Measurements from ENCODE around the gene PKM.

Gene PKM

DNA sequence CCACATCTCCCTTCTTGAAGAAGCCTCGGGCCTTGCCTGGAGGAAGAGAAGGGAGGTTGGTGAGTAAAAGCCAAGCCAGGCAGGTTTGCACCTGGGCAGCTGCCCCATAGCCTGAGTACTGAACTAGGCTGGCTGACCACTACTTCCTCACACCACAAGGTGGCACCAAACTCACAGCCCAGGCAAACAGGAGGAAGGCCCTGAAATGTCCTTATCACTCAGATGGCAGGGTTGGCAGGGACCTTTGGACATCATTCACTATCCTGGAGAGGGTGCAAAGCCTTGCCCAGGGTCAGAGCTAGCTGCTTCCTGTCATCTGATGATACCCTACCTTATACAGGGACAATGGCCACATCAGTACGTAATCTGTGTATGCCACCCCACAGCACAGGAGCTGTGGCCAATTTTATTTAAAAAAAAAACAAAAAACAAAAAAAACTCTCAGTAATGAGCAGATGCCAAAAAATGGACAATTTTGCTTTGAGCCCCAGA, 31.2 kb downstream of the PKM start:
- Mint-ChIP-seq H3K4me1 (ENCODE audit: low read depth) (peaks cover 7% of the 10 kb centered on the region), H3K27me3 (peaks cover 5% of the 10 kb centered on the region), H3K36me3 (peaks cover 2% of the 10 kb centered on the region), H3K27ac (no peak overlapping the region), H3K9me3 (ENCODE audit: low read depth) (no peaks in the 10 kb centered on the region), H3K4me3 (peak overlapping the region; percentile 10)

DNA sequence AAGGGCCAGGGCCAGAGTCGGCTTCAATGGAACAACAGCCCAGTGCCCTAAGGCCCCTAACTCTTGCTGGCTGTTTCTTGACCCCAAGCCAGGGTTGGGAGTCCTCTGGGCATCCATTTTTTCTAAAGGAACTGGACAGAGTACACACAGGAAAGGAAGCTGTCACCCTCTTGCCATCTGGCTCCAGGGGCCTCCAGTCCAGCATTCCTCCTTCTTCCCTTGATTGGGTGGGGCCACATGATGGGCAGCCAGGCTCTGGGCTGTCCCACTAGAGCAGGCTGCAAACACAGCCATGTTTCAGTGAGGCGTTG, 31.8 kb downstream of the PKM start:
- Mint-ChIP-seq H3K4me3 (no peak overlapping the region), H3K9me3 (ENCODE audit: low read depth) (no peaks in the 10 kb centered on the region), H3K27me3 (peaks cover 7% of the 10 kb centered on the region), H3K4me1 (ENCODE audit: low read depth) (peaks cover 7% of the 10 kb centered on the region), H3K27ac (no peak overlapping the region), H3K36me3 (peaks cover 2% of the 10 kb centered on the region)

GRCh38 chr15:72198356-72199204, 32.4 kb downstream of the PKM start:
- Mint-ChIP-seq H3K4me1 (ENCODE audit: low read depth) (peaks cover 7% of the 10 kb centered on the region), H3K4me3 (peak overlapping the region; percentile 79), H3K9me3 (ENCODE audit: low read depth) (no peaks in the 10 kb centered on the region), H3K27me3 (peaks cover 8% of the 10 kb centered on the region), H3K27ac (no peak overlapping the region), H3K36me3 (peaks cover 2% of the 10 kb centered on the region)

DNA sequence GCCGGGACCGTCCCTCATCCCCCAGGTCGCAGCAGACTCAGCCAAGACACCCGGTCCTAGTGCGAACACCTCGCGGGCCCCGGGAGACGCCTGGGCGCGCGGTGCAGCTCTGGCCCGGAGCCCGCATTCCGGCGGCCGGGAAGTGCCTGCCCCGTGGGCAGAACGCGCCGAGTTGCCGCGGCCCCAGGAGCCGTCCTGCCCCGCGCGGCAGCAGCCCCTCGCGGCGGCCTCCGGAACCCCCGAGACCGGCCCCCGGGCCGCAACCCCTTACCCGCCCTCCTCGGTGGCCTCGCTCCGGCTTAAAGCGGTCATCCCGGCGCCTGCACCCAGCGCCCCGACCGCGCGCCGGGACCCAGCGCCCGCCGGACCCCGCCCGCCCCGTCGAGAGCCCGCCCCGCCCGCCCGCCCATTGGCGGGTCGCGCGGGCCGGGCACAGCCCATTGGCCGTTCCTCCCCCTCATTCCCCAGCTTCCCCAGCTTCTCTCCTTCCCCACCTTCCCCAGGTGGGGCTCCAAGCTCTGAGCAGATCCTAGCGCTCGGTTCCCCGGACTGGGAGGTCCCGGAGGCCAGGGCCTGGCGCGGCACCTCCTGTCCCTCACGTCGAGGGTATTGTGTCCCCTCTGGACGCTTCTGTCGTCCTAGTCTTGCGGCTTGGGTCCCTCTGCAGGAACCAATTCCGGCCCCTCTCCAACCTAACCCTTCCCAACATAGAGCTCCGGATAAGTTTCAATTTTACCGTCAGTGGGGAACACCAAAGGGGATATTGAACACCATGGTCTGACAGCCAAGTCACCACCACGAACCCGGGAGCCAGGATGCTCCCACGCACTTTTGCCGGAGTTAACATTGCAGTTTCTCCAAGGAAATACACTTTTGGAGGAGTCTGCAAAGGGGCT, 33.3 kb downstream of the PKM start, which contains the start of gene GRAMD2A:
GRAMD2A (minus strand) TSS at position 328 of the 896 bp plus-strand sequence.
- H3K4me3 Mint-ChIP-seq, result peak within 1 kb of the TSS; percentile 79
- H3K27me3 Mint-ChIP-seq, result peaks cover 8% of the 10 kb centered on the region
- H3K9me3 Mint-ChIP-seq (ENCODE audit: low read depth), result no peaks in the 10 kb centered on the region
- H3K27ac Mint-ChIP-seq, result peak within 1 kb of the TSS; percentile 66
- H3K4me1 Mint-ChIP-seq (ENCODE audit: low read depth), result peaks cover 5% of the 10 kb centered on the region
- no peaks in the 10 kb centered on the region for H3K36me3 Mint-ChIP-seq

GRCh38 chr15:72197041-72197459, 33.9 kb downstream of the PKM start:
- H3K27ac Mint-ChIP-seq, result no peak overlapping the region

GRCh38 chr15:72196409-72197040, 34.5 kb downstream of the PKM start:
- Mint-ChIP-seq H3K4me1 (ENCODE audit: low read depth) (peaks cover 5% of the 10 kb centered on the region), H3K27me3 (peaks cover 11% of the 10 kb centered on the region), H3K36me3 (no peaks in the 10 kb centered on the region), H3K4me3 (no peak overlapping the region), H3K9me3 (ENCODE audit: low read depth) (no peaks in the 10 kb centered on the region), H3K27ac (no peak overlapping the region)

More at GRCh38 chr15:72197041-72197459, 33.9 kb downstream of the PKM start:
- Mint-ChIP-seq H3K9me3 (ENCODE audit: low read depth) (no peaks in the 10 kb centered on the region), H3K4me3 (peak overlapping the region; percentile 13), H3K36me3 (no peaks in the 10 kb centered on the region), H3K4me1 (ENCODE audit: low read depth) (peaks cover 5% of the 10 kb centered on the region), H3K27me3 (peaks cover 10% of the 10 kb centered on the region)

DNA sequence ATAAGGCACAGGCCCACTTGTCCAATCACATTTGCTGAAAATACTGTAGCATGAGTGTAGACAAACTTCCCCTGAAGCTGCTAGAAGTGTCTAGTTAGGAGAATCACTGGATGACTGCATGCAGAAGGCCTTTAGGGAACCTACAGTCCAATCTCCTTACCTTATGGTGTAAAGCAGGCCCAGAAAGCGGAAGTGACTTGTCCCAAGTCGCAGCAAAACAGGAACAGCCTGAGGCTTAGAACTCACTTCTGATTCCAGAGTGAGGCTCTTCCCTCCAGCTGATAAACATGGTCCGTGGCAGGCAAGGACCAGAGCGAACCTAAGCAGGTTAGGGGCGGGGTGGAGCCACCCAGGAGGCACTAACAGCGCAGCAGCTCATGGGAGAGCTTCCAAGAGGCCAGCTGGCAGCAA, 35.9 kb downstream of the PKM start:
- Mint-ChIP-seq H3K4me1 (ENCODE audit: low read depth) (peaks cover 5% of the 10 kb centered on the region), H3K27ac (no peak overlapping the region), H3K4me3 (no peak overlapping the region), H3K27me3 (peaks cover 12% of the 10 kb centered on the region), H3K36me3 (no peaks in the 10 kb centered on the region), H3K9me3 (ENCODE audit: low read depth) (no peaks in the 10 kb centered on the region)

GRCh38 chr15:72193836-72194396, 37.1 kb downstream of the PKM start:
- no peaks in the 10 kb centered on the region for H3K36me3 Mint-ChIP-seq
- peaks cover 16% of the 10 kb centered on the region for H3K27me3 Mint-ChIP-seq
- peaks cover 5% of the 10 kb centered on the region for H3K4me1 Mint-ChIP-seq (ENCODE audit: low read depth)
- H3K9me3 Mint-ChIP-seq (ENCODE audit: low read depth), result no peaks in the 10 kb centered on the region
- H3K4me3 Mint-ChIP-seq, result no peak overlapping the region
- no peak overlapping the region for H3K27ac Mint-ChIP-seq

DNA sequence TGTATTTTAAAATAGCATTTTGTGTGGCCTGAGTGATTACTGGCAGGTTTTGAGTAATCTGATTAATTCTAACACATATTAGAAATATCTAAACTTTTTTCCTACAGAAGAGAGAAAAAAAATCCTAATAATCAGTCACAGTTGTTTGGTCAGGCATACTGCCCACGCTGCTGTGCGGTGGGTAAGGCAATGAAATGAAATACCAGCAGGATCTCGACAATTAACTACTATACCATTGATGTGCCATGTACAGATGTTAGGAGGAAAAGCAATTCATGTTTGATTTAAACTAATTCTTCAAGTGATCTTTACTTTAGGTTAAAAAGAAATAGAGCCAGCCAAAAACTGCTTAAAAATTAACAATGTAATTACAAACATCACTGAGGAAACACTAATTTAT, 38.6 kb downstream of the PKM start:
- H3K9me3 Mint-ChIP-seq (ENCODE audit: low read depth), result no peaks in the 10 kb centered on the region
- H3K36me3 Mint-ChIP-seq, result no peaks in the 10 kb centered on the region
- peaks cover 16% of the 10 kb centered on the region for H3K27me3 Mint-ChIP-seq
- no peaks in the 10 kb centered on the region for H3K4me1 Mint-ChIP-seq (ENCODE audit: low read depth)
- no peak overlapping the region for H3K27ac Mint-ChIP-seq
- no peak overlapping the region for H3K4me3 Mint-ChIP-seq

DNA sequence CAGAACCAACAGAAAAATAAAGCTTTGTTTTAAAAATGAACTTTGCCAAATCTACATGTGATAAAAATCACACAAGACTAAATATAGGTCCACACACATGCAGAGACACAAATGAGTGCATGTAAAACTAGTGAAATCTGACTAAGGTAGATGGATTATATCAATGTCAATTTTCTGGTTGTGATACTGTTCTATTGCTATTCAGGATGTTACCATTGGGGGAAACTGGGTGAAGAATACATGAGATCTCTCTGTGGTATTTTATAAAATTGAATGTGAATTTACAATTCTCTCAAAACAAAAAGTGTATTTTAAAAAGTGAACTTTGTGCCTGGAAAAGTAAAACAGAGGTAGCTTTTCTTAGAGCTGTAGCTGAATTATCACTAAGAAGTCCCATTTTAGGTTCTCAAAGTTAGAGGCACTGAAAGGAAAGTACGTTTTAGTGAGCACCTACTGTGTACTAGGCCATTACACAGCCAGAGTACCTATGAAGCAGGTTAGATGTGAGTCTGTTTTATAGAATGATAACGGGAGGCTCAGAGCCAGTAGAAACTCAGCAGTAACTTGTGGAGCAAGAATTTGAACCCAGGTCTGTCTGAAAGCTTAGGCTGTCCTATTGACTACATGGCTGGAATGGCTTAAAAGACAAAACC, 41.6 kb downstream of the PKM start:
- no peak overlapping the region for H3K27ac Mint-ChIP-seq
- H3K9me3 Mint-ChIP-seq (ENCODE audit: low read depth), result no peaks in the 10 kb centered on the region
- peaks cover 18% of the 10 kb centered on the region for H3K27me3 Mint-ChIP-seq
- no peaks in the 10 kb centered on the region for H3K4me1 Mint-ChIP-seq (ENCODE audit: low read depth)
- no peak overlapping the region for H3K4me3 Mint-ChIP-seq
- H3K36me3 Mint-ChIP-seq, result no peaks in the 10 kb centered on the region

DNA sequence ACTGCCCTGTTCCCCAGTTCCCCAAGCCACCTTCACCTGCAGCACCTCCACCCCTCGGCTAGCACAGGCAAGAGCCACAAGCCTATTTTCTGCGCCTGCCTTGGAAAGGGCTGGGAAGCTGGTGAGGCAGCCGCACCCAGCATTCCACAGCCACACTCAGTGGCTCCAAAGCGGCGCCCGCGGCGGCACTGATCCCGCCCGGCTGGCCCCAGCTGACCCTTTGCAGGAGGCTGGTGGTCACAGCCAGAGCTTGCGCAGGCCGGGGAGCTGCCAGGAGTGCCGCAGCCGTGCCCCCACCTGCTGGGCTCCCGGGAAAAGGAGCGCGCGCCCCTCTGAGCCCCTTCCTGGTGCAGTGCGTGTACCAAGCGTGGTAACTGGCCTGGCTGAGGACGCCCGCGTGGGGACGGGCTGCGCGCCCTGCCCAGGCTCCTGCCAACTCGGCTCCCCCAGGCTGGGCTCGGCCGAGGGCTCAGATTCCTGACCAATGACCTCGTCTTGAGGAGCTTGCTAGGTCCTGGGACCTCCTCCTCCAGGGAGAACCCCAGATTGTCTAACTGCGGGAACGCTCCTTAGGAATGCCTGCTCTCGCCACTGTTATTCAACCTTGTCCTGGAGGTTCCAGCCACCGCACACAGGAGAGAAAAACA, 46.7 kb downstream of the PKM start:
- Mint-ChIP-seq H3K27ac (no peak overlapping the region), H3K4me3 (no peak overlapping the region), H3K27me3 (peaks cover 20% of the 10 kb centered on the region), H3K36me3 (no peaks in the 10 kb centered on the region), H3K9me3 (ENCODE audit: low read depth) (no peaks in the 10 kb centered on the region), H3K4me1 (ENCODE audit: low read depth) (no peaks in the 10 kb centered on the region)

- Mint-ChIP-seq H3K27me3 (peaks cover 19% of the 10 kb centered on the region), H3K9me3 (ENCODE audit: low read depth) (no peaks in the 10 kb centered on the region), H3K27ac (no peak overlapping the region), H3K36me3 (no peaks in the 10 kb centered on the region), H3K4me1 (ENCODE audit: low read depth) (no peaks in the 10 kb centered on the region), H3K4me3 (no peak overlapping the region)
Observed at GRCh38 chr15:72183781-72184164, 47.2 kb downstream of the PKM start.

DNA sequence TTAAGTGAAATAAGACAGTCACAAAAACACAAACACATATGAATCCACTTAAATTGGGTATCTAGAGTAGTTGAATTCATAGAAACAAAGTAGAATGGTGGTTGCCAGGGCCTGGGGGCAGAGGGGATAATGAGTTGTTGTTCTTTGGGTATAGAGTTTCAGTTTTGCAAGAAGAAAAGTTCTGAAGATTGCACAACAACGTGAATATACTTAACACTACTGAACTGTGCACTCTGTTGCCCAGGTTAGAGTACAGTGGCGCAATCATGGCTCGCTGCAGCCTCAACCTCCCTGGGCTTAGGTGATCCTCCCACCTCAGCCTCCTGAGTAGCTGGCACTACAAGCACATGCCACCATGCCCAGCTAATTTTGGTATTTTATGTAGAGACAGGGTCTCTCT, 48.3 kb downstream of the PKM start:
- no peaks in the 10 kb centered on the region for H3K9me3 Mint-ChIP-seq (ENCODE audit: low read depth)
- no peak overlapping the region for H3K27ac Mint-ChIP-seq
- no peaks in the 10 kb centered on the region for H3K36me3 Mint-ChIP-seq
- H3K4me3 Mint-ChIP-seq, result no peak overlapping the region
- no peaks in the 10 kb centered on the region for H3K4me1 Mint-ChIP-seq (ENCODE audit: low read depth)
- peaks cover 19% of the 10 kb centered on the region for H3K27me3 Mint-ChIP-seq

DNA sequence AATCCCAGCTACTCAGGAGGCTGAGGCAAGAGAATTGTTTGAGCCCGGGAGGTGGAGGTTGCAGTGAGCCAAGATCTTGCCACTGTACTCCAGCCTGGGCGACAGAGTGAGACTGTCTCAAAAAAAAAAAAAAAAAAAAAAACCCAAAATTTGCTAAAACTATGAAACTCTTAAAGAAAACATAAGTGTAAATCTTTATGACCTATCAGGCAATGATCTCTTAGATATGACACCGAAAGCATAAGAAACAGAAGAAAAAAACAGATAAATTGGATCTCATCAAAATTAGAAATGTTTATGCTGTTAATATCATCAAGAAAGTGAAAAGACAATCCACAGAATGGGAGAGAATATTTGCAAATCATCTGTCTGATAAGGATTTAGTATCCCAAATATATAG, 48.7 kb downstream of the PKM start:
- no peaks in the 10 kb centered on the region for H3K4me1 Mint-ChIP-seq (ENCODE audit: low read depth)
- H3K36me3 Mint-ChIP-seq, result no peaks in the 10 kb centered on the region
- no peaks in the 10 kb centered on the region for H3K9me3 Mint-ChIP-seq (ENCODE audit: low read depth)
- no peak overlapping the region for H3K4me3 Mint-ChIP-seq
- peaks cover 19% of the 10 kb centered on the region for H3K27me3 Mint-ChIP-seq
- no peak overlapping the region for H3K27ac Mint-ChIP-seq
